Keratinocyte (primary cell): ENCODE results near the gene PCYT1B.

Experiments
- EZH2 ChIP-seq: IDR thresholded peaks from one replicate; pipeline ENCODE4 v1.6.1; 2012; ENCODE audit warnings: inconsistent platforms, mild to moderate bottlenecking, low read length, moderate library complexity
- TF ChIP-seq, protein P1 (sequence below), 3 experiments: IDR thresholded peaks in 1 of 3; conservative IDR thresholded peaks in 1 of 3; optimal IDR thresholded peaks in 1 of 3; 2 replicates in 2 of 3; 3 replicates in 1 of 3; pipeline versions ENCODE3 to v1.5.1; 2011; ENCODE audit warnings: low read length in 3 of 3, mild to moderate bottlenecking in 3 of 3, moderate library complexity in 2 of 3, control low read depth in 1 of 3, inconsistent platforms in 1 of 3; ENCODE audit not compliant: insufficient read depth in 2 of 3; ENCODE audit errors: extremely low read depth in 1 of 3

DNA sequence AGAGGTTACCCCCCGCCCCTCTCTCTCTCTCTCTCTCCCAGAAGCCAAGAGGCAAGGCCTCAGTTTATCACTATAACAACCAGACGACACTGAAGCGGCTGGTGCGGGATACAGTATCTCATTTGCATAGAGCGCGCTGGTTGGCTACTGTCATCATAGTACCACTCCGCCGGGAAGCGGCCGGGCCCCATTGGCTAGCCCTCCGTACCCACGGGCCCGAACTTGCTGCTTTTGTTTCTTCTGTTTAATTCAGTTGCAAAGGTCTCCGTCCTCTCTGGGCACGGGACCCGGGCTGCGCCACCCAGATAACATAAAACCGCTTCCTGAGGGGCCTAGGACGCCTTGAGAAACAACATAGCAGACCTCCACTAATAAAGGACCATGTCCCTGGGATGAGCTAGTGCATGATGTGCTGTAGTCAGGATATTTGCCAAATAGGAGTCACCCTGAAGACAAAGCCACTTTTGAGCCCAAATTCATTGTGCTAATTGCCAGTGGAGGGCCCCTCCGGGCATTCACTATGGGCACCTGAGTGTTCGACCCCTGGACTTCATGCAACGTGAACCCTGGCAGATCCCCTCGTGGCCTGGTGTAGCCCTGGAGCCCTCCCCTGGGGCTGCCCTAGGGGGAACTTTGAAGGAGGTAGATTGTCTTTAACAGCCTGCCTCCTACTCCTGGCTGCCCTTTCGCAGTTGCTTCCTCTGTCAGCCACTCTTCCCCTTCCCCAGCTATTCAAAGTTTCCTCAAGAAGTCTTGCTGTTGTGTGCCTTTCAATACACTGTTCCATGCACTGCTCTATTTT, at the start of gene PCYT1B:
- TF ChIP-seq, protein P1, sequence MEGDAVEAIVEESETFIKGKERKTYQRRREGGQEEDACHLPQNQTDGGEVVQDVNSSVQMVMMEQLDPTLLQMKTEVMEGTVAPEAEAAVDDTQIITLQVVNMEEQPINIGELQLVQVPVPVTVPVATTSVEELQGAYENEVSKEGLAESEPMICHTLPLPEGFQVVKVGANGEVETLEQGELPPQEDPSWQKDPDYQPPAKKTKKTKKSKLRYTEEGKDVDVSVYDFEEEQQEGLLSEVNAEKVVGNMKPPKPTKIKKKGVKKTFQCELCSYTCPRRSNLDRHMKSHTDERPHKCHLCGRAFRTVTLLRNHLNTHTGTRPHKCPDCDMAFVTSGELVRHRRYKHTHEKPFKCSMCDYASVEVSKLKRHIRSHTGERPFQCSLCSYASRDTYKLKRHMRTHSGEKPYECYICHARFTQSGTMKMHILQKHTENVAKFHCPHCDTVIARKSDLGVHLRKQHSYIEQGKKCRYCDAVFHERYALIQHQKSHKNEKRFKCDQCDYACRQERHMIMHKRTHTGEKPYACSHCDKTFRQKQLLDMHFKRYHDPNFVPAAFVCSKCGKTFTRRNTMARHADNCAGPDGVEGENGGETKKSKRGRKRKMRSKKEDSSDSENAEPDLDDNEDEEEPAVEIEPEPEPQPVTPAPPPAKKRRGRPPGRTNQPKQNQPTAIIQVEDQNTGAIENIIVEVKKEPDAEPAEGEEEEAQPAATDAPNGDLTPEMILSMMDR (optimal IDR thresholded peaks at IDR 0.05 in 1 of 3, IDR thresholded peaks at IDR 0.05 in 1 of 3, conservative IDR thresholded peaks at IDR 0.05 in 1 of 3; ENCODE audit: extremely low read depth in 1 of 3, insufficient read depth in 2 of 3, low read length in 3 of 3), result no peak
- no peak for TF ChIP-seq EZH2
